NCI-H510A treated with DMSO at 0.1 percent for 48 hours (cell line): ENCODE measurements around the gene TMEM151B.

Experiments
- DNase-seq: peaks from one replicate; lab custom pipeline; 2025; lab: John Stamatoyannopoulos, UW

The TMEM151B gene

DNA sequence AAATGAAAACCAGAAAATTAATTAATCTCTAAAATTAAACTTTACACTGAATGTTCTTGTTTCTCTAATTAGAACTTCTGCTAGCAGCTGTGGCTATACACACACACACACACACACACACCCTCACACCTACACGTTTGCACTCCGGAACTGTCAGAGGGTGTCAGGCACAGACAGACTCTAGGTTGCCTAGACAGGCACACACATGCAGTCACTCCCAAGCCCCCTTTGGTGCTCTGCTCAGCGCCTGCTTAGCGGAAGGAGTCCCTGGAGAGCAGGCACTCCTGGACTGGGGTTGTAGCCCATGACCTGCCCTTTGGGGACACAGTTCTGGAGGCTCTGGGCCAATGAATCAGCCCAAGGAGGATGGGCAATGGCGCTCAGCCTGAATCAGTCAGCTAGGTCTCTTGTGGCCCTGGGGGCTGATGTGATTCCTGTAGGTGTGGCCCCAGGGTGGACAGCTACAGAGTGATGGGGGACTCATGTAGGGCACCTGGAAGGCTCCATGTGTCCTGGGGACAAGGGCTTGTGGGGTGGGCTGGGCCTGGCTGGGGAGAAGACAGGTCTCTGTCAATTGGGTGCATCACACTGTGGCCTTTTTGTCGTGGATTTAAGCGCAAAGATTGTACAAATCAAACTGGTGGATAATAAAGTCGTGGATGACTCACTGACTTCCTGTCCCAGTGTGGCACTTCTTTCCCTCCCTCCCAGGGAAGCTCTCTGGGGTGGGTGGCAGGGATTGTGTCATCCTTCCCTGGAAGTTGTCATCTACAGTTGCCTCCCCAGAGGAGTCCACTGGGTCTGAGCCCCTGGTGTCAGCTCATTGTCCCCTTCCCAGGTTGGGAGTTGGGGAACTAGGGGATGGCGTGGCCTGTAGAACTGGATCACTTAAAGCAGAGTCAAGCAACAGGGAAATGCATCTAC is 8.8 kb downstream of the TMEM151B start:
- no peak for DNase-seq

DNA sequence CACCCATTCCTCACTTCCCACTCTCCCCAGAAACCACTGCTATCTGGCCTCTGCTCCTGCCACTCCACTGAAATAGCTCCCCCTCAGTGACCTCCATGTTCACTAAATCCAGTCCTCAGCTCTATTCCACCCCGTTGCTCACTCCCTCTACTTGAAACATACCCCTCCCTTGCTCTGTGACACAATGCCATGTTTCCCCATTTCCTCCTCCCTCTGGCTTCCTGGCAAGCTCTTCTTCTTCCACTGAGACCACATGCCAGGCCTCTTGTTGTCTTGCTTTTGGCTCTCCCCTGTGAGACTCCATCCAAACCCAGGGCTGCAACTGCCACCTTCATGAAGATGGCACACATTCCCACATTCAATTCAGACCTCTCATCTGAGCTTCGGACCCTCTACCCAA is 13.9 kb downstream of the TMEM151B start:
- DNase-seq, result no peak

DNA sequence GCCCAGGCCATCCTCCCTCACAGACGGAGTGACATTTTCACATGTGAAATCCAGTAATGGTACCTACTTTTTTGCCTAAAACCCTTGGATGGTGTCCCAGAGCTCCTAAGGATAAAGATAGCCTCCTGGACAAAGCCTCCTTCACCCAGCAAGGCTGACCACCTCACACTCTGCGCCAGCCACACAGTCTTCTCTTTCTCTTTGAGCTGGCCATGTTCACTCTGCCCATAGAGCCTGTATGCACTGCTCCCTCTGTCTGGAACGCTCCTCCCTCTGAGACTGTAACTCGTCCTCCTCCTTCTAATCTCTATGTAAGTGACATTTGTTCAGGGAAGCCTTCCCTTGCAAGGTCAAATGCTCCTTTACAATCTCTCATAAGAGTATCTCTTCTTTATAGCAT is 14.6 kb downstream of the TMEM151B start:
- no peak for DNase-seq

DNA sequence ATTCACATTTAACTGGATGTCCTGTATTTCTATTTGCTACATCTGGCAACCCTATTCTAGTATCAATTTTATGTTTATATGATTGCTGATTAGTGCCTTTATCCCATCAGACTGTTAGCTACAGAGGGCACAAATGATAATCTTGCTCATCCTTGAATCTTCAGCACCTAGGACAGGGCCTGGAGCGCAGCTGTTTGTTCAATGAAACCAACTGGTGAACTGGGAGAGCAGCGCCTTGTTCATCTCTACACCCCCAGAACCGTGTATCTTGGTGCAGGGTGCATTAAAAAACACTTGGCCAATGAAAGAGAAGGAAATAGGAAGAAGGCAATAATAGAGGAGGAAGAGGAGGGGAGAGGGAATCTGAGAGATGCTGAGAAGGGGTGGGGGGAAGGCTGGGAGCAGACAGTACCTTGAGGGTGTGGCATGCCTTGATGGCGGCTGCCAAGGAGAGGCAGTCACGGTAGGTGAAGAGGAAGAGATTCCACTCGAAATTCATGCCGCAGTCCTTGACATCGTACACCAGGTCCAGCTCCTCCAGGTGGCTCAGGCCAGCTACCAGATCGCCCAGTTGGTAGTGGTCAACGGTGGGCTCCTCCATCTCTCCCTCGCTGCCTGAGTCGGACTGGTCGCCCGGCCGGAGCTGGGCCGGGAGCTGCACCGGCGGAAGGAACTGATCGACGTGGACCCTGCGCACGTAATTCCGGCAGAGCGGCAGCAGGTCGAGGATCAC is 15.5 kb downstream of the TMEM151B start:
- no peak for DNase-seq

DNA sequence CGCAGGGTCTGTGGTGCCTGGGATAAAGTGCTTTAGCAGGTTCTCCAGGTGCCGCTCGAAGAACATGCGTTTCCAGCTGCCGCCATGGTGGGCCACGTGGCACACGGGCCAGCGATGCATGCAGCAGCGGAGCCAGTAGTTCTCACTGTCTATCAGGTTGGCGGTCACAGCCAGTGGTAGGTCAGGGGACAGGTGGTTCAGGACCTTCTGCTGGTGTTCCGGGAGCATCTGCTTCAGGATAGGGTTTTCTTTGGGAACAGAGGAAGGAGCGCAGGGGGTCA is 16.0 kb downstream of the TMEM151B start:
- no peak for DNase-seq

DNA sequence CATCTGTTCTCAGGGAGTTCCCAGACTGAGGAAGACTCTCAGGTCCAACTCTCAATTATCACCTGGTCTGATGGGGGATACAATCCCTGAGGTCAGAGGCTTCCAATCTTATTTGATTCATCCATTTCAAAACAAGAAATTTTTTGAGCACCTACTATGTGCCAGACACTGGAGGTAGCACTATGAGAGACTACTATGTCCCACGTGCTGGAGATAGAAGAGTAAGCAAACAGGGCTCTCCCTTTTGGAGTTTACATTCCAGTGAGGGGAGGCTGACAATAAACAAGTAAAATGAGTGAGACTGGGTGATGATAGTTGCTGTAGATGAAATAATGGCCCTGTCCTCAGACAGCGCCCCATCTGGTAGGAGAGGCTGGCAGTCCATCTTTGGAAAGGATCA is 16.5 kb downstream of the TMEM151B start:
- no peak for DNase-seq

DNA sequence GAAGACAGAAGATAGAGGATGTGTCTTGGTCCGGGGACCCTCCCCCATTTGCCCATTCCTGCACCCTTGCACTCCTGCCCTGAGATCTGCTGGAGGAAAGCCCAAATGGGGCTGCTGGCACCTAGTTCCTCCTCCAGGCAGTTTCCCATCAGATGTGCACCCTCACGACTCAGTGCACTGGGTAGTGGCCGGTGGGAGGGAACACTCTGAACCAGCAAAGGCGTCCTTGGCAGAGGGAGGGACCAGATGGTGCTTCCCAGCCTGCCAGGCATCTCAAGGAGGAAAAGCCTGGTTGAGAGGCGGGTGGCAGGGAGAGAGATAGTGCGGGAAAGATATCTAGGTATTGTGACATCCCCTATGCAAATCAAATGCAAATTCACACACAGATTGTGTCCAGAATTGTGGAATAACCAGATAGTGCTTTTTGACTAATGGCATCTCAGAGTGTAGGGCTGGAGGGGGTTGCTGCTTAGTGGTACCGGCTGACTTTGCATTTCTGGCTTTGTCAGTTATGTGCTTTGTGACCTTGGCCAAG is 19.5 kb downstream of the TMEM151B start:
- DNase-seq, result no peak

DNA sequence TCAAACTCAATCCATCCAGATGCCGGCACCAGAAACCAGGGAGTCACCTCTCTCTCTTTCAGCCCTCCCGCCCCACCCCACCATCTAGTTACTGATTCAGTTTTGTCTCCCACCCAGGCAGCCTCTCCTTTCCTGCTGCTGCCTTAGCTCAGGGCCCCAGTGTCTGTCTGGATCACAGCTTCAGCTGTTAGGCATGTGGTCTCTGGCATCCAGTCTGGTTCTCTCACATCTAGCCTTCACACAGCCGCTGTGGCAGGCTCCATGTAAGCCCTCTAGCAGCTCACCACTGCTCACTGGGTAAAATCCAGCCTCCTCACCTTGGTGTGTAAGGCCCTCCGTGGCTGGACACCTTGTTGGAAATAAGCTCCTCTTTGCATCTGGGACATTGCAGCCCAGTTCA is 21.6 kb downstream of the TMEM151B start:
- no peak for DNase-seq

DNA sequence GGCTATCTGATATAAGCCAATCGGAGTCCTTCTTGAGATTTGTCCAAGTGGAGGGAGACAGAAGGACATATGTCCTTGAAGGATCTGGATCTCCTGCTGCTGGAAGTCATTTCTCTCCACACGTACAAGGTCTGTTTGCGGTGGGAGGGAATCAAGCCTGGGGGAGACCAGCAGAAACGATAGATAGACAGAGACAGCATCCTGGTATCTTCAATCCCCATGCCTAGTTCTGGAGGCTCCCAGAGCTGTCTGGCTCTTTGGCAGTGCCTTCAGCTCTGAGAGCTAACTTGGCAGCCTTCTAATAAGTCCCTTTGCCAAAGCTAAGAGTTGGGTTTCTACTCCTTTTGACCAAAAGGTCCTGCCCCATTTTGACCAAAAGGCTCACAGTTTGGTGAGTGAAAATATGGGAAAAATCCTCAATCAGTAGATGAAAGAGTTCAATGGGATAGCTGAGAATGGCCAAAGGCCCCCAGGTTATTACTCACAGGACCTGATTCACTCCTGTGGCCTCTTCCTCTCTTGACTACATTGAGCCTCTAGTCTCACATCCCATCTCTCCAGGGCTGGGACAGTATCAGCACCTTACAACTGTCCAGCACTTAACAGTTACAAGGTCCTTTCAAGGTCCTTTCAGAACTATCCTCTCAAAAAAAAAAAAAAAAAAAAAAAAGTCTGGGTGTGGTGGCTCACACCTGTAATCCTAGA is 22.6 kb downstream of the TMEM151B start:
- no peak for DNase-seq

DNA sequence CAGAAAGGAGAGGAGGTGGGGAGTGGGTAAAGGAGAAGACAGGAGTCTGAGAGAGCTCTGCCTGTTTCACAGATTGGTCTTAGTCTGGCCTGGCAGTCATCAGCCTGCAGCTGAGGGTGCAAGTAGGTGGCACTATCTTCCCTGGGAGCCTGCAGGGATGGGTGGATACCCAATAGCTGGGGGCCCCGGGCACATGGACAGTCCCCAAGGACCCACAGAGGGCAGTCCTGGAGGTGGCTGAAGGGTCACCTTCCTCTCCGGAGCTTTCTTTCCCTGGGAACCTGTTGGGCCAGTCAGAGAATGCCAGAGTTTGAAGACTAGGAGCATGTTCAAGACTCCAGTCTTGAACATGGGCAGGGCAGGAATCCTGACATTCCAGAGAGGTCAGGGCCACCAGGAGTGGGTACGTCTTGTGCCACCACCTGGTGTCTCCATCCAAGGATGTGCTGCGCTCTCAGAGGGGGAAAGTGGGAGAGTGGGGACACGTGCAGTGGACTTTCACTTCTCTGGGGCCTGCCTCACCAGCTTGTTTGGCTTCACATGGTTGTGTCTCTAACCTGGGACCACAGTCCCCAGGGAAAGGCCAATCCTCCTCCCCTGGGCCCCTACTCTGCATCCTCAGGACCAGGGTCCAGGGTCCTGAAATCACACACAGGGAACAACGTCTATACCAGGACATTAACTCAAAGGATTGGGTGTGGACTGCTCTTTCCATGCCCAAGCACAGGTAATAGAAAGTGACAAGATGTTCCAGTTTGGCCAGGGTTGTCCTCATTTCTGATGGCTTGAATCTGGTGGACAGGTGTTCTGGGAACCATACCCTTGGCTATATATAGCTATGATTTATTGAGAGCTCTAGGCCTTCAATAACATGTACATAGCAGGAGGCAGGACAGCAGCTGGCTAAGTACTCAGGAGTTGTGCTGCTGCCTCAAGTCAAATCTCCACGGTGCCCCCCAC is 24.9 kb downstream of the TMEM151B start:
- DNase-seq, result no peak

DNA sequence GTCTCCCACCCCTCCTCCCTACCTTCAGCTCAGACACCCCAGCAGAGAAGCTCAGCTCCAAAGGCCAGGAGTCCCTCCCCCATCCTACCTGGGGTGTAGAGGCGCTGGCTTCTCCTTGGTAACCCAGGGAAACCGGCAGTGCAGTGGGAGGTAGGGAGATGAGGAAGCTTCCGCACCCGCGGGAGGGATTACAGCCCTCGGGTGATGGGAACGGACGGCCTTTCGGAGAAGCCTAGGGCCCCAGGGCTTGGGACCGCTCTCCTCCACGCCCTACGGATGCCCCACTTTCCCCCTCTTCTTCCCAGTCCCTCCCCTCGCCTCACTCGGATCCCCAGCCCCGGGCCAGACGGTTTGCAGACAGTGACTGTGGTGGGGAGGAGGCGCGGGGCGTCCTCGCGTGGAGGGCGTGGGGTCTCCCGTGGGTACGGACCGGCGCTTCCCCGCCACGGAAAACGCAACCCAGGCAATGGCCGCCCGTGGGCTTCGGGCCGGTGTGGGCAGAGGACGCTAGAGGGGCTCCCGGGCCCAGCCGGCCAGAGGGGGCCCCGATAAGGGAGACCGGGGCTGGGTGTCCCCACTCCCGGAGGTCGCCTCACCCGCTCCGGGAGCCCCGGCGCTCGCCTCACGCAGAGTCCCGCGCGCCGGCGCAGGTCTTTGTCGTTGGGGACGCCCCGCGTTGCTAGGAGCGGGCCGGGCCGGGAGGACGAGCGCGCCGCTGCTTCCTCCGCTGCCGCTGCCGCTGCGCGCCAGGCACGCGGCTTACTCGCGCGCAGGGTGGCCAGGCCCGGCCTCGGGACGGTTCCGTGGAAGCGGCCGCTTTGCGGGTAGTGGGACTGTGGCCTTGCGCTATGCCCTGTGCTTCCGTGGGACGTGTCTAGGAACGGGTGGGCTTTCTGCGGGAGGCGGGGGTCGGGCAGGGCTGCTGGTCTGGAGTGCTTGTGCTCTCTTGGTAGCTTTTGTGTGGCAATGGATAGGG is 27.1 kb downstream of the TMEM151B start:
- DNase-seq, result peak; percentile 11

DNA sequence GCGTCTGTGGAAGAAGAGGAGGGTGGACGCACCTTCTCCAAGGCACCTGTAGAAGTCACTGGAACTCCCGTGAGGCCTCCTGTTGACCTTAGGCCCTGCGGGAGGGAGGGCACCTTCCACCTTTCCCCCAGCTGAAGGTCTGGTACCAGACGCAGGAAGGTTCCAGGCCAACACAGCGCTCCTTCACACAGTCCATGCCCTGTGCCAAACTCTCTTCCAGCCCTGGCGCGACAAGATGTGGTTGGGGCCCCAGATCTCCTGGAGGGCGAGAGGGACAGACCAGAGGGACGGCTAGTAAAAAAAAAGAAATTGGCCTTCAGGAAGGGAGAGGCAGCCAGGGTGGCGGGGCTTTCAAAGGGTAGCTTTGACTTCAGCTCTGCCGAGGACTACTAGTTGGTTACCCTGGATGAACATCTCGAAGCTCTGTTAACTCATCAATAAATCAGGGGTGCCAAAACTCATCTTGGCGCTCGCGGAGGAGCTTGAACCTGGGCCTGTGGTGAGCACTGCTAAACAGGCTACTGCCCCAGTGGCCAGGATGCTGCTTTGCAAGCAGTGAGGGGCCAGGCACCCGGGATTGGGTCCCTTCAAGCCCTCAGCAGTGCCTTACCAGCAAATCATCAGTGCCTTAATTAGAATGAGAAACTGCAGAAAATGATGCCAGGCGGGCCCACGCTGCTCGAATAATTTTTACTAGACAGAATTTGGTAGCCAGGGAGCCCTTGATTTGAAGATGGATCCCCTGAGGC is 28.0 kb downstream of the TMEM151B start:
- DNase-seq, result no peak

DNA sequence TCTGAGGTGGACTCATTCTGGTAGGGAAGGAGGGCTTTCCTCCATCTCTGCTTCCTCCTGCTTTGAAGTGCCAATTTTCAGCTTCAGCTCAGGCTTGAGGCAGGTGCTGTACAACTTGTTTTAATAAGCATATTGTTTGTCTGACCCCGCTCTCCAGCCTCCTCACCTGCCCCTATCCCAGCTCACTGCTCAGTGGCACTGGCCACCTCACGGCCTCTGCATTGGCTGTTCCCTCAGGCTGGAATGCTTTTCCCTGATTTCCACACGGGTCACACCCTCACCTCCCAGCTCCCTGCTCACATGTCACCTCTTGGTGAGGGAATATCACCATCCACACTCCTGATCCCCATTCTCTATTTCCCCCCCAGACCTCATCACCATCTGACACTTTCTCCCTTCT is 28.6 kb downstream of the TMEM151B start:
- DNase-seq, result no peak

DNA sequence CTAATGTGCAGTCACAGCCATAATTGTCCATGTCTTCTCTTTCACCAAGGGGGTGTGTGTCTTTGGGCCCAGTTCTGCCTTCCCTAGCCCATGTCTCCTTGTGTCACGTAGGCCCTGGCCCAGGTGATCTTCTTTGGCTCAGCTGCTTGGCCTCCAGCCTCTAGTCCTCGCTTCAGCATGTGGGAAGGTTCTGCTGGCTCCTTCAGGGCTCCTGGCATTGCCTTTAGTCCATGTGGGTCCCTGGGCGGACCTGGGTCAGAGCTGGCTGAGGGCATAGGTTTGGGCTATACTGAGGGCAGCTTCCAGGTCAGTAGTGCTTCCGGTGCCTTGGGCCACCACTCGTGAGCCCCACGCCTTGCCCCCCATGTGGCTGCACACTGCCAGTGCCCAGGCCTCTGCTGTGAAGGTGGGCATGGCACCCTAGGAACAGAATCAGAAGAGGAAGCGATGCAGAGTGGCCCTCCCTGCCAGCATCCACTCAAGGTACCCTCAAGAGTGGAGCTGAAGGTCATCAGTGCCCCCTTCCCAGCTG is 30.1 kb downstream of the TMEM151B start:
- DNase-seq, result no peak

DNA sequence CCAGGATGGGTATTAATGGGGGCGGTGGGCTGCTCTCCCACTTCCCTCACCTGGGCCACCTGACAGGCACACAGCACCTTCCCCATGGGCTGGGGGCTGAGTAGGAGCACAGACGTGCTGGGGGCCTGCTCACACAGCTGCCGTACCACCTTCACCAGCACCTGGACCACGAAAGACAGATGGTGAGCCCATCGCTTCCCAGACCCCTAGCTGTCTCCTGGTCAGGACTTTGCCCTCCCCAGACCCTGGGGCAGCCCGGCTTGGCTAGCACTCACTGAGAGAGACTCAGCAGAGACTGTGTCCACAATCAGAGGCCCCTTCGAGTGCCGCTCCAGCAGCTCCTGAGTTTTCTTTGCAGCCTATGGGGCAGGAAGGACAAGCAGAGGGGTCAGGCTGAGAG is 30.9 kb downstream of the TMEM151B start:
- no peak for DNase-seq

DNA sequence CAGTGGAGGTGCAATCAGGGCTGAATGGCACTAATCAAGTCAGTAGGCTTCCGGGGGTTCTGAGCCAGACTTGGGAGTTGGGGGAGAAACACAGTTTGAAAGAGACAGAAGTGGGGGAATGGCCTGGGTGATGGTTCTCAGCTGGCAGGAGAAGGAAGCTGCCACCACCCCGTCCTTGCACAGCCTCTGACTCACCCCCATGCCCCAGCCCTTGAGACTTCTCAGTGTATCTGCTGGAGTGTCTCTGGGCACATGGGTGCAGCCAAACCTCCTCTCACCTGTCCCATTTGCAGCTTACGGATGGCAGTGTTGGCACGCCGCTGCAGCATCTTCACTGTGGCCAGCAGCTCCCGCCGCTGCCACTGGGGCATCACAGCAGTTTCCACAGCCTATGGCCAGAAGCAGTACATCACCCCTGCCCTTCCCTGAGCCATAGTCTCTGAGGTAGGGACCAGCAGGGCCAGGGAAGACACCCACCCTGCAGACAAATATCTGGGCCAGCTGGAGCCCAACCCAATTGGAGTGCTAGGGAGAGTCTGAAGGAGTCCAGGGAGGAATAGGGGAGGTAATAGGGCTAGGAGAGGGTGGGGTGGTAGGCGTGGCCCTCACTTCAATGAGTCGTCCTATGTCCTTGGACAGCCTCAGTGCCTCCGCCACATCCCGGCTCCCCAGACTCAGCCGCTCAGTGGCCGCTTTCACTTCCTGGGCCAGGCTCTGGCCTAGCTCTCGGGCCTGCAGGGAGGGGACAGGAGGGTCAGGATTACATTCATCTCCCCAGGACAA is 31.7 kb downstream of the TMEM151B start:
- DNase-seq, result no peak

DNA sequence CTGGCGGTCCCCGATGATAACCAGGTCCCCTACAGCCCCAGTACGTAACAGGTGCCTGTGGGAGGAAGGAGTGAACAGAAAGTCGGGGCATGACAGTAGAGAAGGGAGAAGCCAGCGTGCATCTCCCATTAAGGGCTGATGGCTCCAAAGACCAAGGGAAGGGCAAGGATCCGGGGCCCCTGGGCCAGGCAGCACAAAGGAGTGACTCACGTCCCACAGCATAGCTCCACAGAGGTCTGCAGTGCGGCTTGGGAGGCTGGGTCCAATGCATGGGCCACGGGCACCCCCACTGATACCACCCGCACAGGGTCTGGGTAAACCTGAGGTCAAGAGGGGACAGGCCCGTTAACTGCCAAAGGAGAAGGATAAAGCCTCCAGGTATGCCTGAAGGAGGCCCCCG is 32.6 kb downstream of the TMEM151B start:
- DNase-seq, result no peak

DNA sequence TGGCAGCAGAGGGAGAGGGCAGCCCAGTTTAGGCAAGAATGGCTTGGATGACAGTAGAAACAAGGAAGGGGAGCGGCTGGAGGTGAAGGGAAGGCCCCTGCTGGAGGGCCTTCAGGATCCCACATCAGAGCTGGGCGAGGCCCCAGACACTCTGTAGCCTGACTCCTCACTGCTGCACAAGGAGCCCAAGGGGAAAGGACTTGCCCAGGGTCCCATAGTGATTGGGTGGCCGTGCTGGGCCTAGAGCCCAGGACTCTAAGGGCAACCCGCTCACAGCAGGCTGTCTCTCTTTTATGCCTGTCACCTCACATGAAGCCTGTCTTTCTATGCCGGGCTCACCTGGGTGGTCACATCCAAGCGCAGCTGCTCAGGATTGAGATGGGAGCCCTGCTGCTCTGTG is 33.6 kb downstream of the TMEM151B start:
- DNase-seq, result no peak
